Fibroblast of peridontal ligament (primary cell): ENCODE results near the gene MMP23B.

Experiments used
- DNase-seq: peaks from one replicate; pipeline ENCODE4 v3.0.0-alpha.2; 2010; ENCODE audit errors: extremely low read depth

MMP23B gene

GRCh38 chr1:1620433-1621139 lies 11.4 kb upstream of the MMP23B start:
- DNase-seq = no peak

GRCh38 chr1:1621173-1622009 lies 10.6 kb upstream of the MMP23B start:
- DNase-seq = no peak

- DNase-seq = no peak
Observed at GRCh38 chr1:1622010-1622787, 9.8 kb upstream of the MMP23B start.

GRCh38 chr1:1622788-1623094 lies 9.2 kb upstream of the MMP23B start:
- DNase-seq = no peak

- DNase-seq = no peak
Observed at GRCh38 chr1:1623181-1623630, 8.8 kb upstream of the MMP23B start.

GRCh38 chr1:1623631-1624442 lies 8.1 kb upstream of the MMP23B start:
- no peak for DNase-seq

GRCh38 chr1:1624443-1625403 lies 7.2 kb upstream of the MMP23B start:
- DNase-seq = no peak

GRCh38 chr1:1625404-1625775 lies 6.6 kb upstream of the MMP23B start:
- no peak for DNase-seq

GRCh38 chr1:1625824-1626206 lies 6.2 kb upstream of the MMP23B start:
- no peak for DNase-seq

- no peak for DNase-seq
Observed at GRCh38 chr1:1626207-1627141, 5.5 kb upstream of the MMP23B start.

- DNase-seq = no peak
Observed at GRCh38 chr1:1627261-1627828, 4.6 kb upstream of the MMP23B start.

- DNase-seq = no peak
Observed at GRCh38 chr1:1627829-1628753, 3.9 kb upstream of the MMP23B start.

- no peak for DNase-seq
Observed at GRCh38 chr1:1628754-1629429, 3.1 kb upstream of the MMP23B start.

GRCh38 chr1:1629430-1630190 lies 2.4 kb upstream of the MMP23B start:
- DNase-seq = no peak

- DNase-seq = no peak
Observed at GRCh38 chr1:1630191-1630964, 1.6 kb upstream of the MMP23B start.
